NCI-H2081 (cell line): ENCODE data around the gene GATD1.

Source experiments
- DNase-seq, 2 experiments: peaks; one replicate each; lab custom pipeline; 2025; lab: John Stamatoyannopoulos, UW

Gene GATD1

DNA sequence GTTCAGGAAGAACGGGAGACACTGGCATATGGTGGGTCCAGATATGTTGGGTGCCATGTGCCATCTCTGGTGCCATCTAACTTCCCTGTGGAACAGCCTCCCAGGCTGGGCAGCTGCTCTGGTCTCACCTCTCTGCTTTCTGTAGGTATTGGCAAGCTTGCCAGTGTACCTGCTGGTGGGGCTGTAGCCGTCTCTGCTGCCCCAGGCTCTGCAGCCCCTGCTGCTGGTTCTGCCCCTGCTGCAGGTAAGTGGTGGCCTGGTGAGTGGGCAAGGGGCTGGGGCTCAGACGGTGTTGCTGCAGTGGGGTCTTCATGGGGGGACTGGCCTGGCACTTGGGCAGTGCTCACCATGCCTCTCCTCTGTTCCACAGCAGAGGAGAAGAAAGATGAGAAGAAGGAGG lies 35.1 kb upstream of the GATD1 start:
- no peak for DNase-seq

- no peak for DNase-seq
These were observed 34.4 kb upstream of the GATD1 start for GRCh38 chr11:811446-812245.

- no peak for DNase-seq
These were observed 32.8 kb upstream of the GATD1 start for GRCh38 chr11:810040-810567.

DNA sequence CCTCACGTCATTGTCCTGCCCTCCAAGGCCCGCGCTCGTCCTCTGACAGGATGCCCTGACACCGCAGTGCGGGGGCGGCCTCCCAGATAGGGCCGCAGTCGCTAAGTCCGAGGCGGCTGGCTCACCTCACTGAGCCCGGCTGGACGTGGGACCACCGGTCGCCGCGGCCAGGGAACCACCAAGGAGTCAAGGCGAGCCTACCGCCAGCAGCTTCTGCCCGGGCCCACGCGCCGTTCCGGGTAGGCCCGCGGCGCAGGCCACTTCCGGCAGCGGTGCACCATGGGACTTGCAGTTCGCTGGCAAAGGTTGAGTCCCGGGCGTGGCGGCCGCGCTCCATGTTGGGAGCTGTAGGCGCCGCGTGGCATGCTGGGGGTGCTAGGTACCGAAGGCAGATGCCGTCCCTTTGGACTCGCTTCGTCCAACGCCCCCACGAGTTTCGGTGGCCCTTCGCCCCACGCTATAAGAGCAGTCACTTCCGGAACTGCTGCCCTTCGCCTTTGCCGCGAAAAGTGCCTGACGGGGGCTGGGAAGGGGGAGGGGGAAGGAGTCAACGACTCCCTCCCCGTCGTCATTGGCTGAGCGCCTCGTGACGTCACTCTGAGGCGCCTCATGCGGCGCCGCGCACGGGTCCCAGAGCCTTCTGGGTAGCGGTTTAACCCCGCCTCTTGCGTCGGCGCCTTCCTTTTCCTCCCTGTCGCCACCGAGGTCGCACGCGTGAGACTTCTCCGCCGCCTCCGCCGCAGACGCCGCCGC lies 32.2 kb upstream of the GATD1 start, which contains the start of gene RPLP2:
Gene RPLP2 (plus strand): TSS at position 681 of the 753 bp plus-strand sequence. CDS start 268 bp downstream, outside the sequence.
- peak; percentile 95 to 98 for DNase-seq

DNA sequence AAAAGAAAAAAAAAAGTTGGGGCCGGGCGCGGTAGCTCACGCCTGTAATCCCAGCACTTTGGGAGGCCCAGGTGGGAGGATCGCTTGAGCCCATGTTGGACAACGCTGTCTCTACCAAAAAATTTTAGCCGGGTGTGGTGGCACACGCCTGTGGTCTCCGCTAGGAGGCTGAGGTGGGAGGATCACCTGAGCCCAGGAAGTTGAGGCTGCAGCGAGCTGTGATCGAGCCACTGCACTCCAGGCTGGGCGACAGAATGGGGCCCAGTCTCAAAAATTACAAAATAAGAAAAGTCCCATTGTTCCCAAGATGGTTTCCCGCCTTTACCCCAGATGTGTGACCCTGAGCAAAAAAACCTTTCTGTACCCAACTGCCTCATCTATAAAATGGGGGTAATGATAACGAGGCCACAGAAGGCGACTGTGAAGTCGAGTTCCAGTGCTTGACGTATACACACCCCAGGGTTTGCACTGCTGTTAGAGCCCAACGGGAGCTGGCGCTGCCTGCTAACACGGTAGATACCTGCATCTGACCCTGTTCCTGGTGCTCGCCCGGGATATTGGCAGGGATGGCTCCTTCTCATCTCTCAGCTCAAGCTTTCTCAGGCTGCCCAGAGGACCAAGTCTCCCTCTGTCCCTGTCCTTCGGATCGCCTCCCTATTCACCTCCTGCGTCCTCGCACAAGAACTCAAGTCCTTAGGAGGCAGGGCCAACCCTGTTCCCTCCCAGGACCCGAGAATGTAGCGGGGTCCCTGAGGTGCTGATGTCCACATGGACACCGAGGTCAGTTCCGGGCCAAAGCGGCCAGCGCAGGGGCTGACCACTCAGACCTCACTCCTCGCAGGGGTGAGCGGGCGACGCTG lies 31.4 kb upstream of the GATD1 start:
- DNase-seq: peak in 1 of 2 experiments; percentile 37

DNA sequence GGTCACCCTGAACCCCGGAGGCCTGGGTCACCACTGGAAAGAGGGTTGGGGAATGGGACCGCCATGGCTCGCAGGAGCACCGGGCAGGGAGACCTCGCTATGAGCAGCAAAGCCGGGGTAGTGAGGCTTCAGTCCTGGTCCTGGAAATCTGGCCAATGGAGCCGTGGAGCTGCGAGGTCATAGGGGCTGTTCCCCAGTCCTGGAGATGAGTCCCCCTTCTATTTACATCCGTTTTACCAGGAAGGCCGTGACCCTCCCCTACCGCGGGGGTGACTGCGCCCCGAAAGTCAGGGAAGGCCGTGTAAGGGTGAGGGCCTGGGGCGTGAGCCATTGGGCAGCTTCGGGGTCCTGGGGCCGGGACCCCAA lies 27.3 kb upstream of the GATD1 start:
- no peak for DNase-seq

GRCh38 chr11:803770-804598 lies 26.7 kb upstream of the GATD1 start:
- peak; percentile 27 to 62 for DNase-seq

GRCh38 chr11:803467-803742 lies 26.1 kb upstream of the GATD1 start:
- DNase-seq: no peak

- DNase-seq: no peak
These were observed 25.6 kb upstream of the GATD1 start for GRCh38 chr11:802693-803466.

- no peak for DNase-seq
These were observed 24.8 kb upstream of the GATD1 start for GRCh38 chr11:802018-802617.

GRCh38 chr11:801097-801780 lies 24.0 kb upstream of the GATD1 start:
- no peak for DNase-seq

- DNase-seq: no peak
These were observed 23.2 kb upstream of the GATD1 start for GRCh38 chr11:800473-800872.

GRCh38 chr11:799641-800316 lies 22.5 kb upstream of the GATD1 start:
- no peak for DNase-seq

DNA sequence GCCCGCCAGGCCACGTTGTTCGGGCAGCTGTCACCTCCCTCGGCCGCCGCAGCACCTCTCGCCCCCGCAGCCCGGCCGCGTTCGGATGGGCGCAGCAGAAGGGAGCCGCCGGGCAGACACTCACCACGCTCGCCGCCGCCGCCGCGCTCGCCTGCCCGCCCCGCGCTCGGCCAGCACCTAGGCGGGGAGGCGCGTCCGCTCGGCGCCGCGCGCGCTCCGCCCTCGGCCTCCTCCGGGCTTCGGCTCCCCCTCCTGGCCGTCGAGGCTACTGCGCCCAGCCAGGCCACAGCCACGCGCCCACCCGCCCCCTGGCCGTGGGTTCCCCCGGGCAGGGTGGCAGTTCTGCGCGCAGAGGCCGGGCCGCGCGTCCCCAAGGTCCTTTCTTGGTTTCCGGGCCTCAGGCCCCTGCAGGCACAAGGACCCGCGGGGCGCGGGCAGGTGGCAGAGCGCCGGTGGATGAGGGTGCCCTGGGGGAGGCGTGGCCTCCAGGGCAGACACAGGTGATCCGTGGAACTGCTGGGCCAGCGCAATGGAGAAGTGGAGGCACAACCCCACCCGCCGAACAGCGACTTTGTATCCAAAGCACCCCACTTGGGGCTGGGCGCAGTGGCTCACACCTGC lies 20.9 kb upstream of the GATD1 start, which contains the start of gene SLC25A22:
Gene SLC25A22 (minus strand): TSS at position 189 of the 621 bp plus-strand sequence. CDS start 3,275 bp downstream, outside the sequence.
- DNase-seq: peak; percentile 69 to 73

- DNase-seq: peak; percentile 90 to 91
These were observed 20.2 kb upstream of the GATD1 start for GRCh38 chr11:797296-798092.

- DNase-seq: no peak
These were observed 19.4 kb upstream of the GATD1 start for GRCh38 chr11:796565-797295.
